Stimulated activated CD4-positive, alpha-beta T cell treated with anti-CD3 and anti-CD28 coated beads, Interleukin-12 subunit alpha, Interleukin-12 subunit beta, amount 100 ng/mL, for 4 hours (primary cell): Measurements from ENCODE around the gene DHX16.

Experiments
- DNase-seq: peaks from one replicate; pipeline ENCODE4 v3.0.0-alpha.2; 2020

The DHX16 gene

GRCh38 chr6:30626484-30627366, 46.1 kb downstream of the DHX16 start, which contains the start of gene ATAT1:
Gene ATAT1 (plus strand): TSS chr6:30626874.
- DNase-seq, result peak; percentile 85

DNA sequence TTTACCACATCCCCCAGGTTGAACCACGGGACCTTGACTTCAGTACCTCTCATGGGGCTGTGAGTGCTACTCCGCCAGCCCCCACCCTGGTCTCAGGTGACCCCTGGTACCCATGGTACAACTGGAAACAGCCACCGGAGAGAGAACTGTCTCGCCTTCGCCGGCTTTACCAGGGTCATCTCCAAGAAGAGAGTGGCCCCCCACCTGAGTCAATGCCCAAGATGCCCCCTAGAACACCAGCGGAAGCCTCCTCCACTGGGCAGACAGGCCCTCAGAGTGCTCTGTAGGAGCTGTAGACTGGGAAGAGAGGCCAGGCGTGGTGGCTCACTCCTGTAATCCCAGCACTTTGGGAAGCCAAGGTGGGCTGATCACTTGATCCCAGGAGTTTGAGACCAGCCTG, 47.3 kb downstream of the DHX16 start:
- no peak for DNase-seq

- no peak for DNase-seq
Measured at GRCh38 chr6:30619561-30619960, 53.2 kb downstream of the DHX16 start.

DNA sequence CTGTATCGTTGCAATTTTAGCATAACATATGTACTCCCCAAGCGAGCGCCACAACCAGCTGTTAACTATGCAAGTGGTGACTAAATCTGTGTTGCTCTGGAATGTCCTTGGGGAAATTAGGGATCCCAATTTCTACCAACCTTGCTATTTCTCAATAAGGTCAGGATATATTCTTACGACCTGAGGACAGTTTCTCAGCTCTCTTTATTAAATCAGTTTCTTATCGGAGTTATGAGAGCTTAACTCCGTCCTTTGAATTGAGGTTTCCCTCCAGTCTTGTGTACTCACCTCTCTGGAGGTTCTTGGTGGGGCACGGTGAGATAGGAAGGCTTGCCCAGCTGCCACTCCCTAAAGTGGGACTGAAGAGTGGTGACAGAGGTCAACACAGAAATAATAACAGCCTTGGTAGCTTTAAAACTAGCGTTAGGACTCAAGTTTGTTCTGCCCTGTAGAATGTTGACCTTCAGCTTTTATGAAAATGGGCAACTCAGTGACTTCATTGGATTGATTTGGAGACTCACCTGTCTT, 54.5 kb downstream of the DHX16 start:
- DNase-seq, result no peak

- DNase-seq, result peak; percentile 94
Measured at GRCh38 chr6:30617565-30618269, 55.1 kb downstream of the DHX16 start, which contains the start of gene MRPS18B. Gene MRPS18B (plus strand): TSS chr6:30617840. CDS start chr6:30617866, 26 bp downstream.

DNA sequence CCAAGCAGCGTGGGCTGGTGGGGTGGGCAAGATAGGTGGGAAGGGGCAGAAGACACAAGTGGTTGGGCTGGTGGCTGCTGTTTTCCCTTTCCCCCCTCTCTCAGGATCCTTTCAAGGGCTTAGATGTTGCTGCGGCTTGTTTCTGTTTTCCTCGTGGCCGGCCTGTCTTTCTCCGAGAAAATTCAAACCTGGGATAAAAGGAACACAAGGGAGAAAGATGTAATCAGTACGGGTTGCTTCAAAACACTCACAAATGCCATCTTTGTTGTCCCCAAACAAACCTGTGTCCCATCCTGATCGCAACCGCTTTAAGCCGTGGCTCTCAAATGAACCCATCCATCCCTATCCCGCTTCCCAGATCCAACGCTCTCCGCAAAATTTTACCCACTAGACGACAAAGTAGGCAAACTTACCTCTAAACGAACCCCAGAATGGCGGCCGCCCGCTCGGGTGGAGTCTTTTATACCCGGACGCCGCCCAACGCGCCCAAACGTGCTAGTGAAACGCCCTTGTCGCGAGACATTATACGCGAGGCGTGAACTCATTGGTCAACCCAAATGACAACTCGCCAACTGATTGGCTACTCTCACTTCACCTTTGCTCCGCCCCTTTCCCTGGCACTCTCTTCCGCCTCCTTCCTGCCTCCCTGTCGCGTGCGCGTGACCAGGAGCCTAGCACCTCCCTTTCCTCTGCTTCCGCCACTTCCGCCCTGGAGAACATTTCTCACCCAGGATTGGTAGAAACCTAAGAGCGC, 55.8 kb downstream of the DHX16 start, which contains the start of gene PPP1R10:
TSS of gene PPP1R10 (minus strand) at position 433 of the 754 bp plus-strand sequence. CDS start 7,299 bp downstream, outside the sequence.
- DNase-seq, result peak; percentile 95

DNA sequence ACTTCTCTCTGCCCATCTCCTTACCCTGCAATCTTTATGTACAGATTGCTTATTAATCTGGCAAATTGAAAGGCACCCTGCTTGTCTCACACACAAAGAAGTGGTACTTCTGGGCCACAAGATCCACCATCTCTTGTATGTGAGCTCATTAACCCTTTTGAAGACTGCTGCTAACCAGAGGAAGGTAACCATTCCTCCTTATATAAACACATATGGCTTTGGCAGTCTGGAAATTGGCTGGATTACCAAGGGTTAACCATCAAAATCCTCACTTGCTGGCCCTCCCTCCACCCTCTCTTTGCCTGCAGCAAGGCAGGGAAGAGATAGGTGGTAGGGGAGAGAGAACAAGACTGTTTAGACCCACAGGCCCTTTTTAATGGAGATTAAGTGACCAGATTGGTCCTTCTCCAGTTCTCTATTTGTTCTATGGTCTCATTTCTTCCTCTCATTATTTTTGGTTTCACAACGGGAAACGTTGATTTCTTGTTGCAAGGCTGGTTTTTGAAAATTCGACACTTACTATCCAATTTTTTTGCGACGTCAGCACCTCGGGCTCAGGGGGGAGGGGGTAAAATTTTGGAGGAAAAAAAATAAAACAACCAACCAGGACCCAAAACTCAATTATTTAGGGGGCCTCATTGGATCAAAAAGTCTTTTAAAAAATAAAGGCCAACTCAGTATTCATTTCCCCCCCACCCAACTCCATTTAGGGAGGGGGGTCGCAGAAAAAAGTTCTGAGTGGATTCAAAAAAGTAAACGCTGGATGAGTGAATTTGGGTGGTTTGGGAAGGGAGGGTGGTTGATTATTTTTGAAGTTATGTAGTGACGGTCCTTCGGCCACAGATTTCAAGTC, 56.6 kb downstream of the DHX16 start:
- no peak for DNase-seq

DNA sequence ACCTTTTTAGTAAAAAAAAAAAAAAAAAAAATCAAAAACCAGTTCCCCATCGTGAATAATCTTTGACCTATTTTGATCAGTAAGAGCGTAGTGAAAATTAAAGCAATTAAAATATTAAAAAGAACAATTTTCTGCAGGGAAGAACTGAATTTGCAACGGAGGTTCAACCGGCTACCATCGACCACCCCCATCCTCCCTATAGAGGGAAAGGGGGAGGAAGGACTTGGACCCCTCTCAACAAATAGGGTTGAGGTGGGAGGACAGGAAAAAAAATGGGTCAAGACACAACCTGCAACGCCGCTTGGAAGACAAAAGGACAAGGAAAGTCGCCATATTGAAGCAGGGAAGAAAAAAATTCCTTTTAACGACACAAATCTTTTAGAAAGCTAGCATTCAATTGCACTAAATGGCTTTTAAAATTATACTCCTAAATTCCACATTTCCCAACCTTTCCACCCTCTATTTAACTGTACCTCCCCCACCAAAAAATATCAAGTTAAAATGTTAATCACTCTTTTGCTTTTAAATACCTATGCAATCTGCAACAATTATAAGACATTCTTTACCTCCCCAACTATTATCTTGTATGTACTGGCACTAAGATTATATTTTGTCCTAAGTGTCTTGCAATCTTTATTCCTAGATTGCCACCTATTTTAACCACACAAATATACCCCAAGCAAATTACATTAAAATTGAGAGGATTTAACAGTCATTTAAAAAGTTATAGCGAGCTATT, 57.4 kb downstream of the DHX16 start:
- no peak for DNase-seq

- peak; percentile 65 for DNase-seq
Measured at GRCh38 chr6:30614843-30615218, 58.0 kb downstream of the DHX16 start.

DNA sequence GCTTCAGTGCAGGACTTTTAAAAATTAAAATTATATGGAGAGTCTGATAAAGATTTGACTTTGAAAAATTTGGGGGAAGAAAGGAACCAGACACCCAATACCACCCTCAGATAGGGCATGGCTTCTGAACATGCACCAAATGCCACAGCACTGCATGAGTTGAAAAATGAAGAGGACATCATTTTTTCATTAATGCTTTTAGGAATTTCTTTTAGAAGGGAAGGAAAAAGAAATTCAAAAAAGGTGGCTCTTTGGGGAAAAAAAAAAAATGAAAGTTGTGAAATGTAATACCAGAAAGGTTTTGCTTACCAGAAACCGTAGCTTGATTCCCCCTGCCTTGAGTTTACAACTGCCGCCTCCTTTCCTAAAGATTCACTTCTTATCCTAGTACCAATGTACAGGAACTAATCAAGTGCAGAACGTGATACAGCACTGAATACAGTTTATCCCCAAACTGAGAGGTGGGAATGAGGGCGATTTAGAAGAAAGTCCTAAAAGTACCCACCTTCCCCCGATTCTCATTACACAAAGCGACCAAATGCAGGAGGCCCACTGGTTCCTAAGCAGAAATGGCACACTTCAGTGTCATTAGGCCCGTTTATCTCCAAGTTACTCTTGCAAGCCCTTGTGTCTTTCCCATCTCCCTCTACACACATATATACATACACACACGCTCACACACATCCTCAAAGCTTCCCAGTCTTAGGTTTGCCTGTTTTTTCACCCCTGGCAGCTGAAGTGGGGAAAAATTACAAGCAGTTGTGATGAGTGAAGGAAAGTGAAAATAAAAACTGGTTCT, 58.6 kb downstream of the DHX16 start:
- DNase-seq, result no peak

DNA sequence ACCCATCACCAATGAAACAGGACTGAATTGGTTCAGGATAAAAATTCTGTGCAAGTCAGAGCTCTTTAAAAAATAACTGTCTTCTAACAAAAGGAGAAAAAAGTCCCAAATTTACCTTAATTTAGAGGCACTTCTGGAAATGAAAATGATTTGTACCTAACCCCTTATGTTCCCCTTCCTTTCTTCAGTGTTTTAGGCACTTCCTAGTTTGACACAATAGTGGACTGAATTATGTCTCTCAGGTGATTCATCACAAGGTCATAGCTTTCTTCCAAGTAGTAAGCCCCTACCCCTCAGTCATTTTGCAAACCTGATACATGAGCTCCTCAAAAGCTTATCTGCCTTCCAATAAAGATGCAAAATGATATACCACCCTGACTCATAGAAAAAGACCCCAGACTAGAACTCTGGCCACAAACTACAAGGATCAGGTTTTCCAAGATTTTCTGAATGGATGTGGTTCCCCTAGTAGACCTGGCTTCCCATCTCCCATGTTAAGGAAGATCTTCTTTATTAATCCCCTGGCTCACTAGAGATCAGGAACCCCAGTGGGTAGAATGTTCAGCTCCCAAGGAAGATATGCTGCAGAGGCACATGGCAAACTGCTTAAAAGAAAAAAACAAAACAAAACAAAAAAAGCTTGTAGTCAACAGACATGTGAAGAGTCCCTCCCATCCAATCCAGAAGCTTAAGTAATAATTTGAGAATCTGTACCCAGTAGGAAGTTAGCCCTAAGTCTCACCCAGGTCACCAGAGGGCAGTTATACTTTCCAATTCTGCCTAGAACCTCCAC, 59.4 kb downstream of the DHX16 start:
- no peak for DNase-seq

DNA sequence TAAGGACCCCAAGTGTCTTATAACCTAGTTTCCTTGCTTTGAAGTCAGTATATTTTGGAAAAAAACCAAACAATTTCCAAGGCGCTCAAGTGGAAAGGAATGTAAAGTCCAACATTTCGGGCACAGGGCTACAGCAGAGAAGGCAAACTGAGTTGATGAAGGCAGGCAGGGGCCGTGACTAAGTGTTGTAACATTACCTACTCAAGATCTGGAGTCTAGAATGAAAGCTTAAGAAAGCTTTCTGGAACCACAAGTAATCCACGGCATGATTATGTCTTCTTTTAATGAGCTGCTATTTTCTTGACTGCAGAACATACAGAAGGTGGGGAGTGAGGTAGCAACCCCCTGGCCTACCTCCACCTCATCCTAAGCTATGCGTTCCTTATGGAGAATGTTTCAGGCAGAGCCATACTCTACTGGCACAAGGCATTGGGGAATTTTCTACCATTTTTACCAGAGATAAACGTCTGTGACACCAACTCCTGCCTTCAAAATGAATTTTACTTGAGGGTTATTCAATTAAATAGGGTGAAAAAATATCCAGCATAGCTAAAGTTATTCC, 60.0 kb downstream of the DHX16 start:
- DNase-seq, result no peak

DNA sequence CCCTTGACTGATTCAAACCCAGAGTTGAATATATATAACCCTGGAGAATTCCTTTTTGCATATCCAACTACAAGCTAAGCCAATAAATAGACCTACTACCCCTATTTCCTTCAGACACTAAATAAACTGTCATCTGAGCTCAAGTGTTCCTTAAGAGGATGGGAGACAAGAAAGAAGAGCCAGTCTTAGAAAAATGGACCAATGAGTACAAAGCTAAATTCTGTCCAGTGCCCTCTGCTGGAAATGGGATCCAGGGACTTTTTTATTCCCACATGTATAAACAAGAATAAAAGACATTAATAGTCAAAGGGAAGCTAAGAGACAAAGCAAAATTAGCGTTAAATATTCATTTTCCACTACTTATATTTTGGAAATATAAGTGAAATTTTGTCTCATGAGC, 60.6 kb downstream of the DHX16 start:
- DNase-seq, result no peak

DNA sequence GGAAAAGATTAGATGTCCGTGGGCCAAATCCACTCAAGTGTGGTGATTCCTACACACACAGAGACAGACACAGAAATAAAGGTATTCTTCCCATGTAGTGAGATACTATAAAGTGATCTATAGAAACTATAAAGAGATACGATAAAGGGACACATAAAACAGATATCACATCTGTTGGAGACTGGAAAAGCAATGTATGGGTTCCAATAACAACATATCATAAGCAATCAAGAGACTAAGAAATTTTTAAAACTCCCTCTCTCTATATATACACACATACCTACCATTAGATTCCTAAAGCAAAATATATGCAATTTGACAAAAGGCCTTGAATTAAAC, 61.0 kb downstream of the DHX16 start:
- no peak for DNase-seq

DNA sequence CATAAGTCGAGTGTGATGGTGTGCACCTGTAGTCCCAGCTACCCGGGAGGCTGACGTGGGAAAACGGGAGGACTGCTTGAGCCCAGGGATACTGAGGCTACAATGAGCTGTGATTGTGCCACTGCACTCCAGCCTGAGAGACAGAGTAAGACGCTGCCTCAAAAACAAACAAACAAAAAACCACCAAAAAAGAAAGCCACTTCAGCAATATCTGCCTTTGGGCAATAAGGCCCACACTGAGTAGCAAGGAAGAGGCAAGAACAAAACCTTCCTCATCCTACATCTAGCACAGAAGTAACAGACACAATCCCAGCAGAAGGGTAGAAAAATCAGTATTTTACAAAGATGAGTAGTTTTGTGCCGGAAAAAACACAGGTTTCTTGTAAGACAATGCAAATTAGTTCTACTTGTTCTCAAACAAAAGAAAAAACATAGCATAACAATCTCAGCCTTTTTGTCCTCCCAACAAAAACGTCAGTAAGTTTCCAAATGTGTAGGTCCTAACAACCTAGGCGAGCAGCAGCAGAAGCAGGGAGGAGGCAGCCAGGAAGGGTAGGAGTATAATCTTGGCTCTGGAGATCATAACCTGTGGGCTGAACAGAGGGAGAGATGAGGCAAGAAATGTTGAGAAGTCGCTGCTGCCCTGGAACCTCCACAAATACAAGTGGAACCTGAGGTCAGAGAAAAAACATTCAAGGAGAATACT, 61.5 kb downstream of the DHX16 start:
- DNase-seq, result no peak

DNA sequence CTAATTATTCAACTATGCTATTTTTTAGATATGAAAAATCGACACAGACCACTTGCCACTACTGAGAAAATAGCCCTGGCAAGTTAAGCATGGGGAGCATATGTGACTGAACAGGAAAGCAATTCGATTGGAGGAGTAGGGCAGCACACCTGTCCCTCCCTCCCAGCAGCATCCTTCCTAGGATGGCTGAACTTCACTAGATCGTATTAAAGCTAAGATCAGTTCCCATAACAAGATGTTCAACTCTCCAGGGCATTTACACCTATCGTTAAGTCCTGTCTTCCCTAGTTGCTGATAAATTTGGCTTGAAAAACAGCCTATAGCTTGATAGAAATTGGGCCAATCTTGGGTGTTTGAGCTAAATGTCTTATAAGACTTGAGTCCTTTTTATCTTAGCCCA, 62.7 kb downstream of the DHX16 start:
- DNase-seq, result no peak

- DNase-seq, result no peak
Measured at GRCh38 chr6:30603961-30604360, 68.8 kb downstream of the DHX16 start.
